Mesothelial cell of epicardium (in vitro differentiated cells): Measurements from ENCODE around the gene DENND2D. TPM values are rescaled to one million over a fixed set of nuclear protein-coding genes. Genes with fewer than 3 reads are reported as not detected.

Experiments
- DNase-seq, 2 experiments: peaks; one replicate each; pipeline ENCODE4 v3.0.0; 2021; ENCODE audit warnings: low spot score in 2 of 2; ENCODE audit not compliant: unreplicated experiment in 2 of 2
- H3K27ac Mint-ChIP-seq: 2 replicates; pipeline ENCODE4 v1.8.0; 2021; ENCODE audit warnings: mixed read lengths
- H3K27me3 Mint-ChIP-seq: 2 replicates; pipeline ENCODE4 v1.8.0; 2021; ENCODE audit warnings: low read depth, mixed read lengths
- H3K36me3 Mint-ChIP-seq: 2 replicates; pipeline ENCODE4 v1.8.0; 2021; ENCODE audit warnings: mixed read lengths
- H3K4me1 Mint-ChIP-seq: 2 replicates; pipeline ENCODE4 v1.8.0; 2021; ENCODE audit warnings: mixed read lengths
- H3K4me3 Mint-ChIP-seq: 2 replicates; pipeline ENCODE4 v1.8.0; 2021; ENCODE audit warnings: mild to moderate bottlenecking, moderate library complexity, mixed read lengths
- H3K9me3 Mint-ChIP-seq: 2 replicates; pipeline ENCODE4 v1.8.0; 2021; ENCODE audit warnings: mixed read lengths
- total RNA-seq: library from RNA; stranded (reverse); gene quantifications from 3 replicates; pipeline ENCODE4 v1.2.1, GENCODE V29; 2021
- TF ChIP-seq, protein P1 (sequence below): fragments of 200-600 bp; sonication (generic); IDR thresholded peaks from one replicate; pipeline ENCODE4 v1.5.0; 2021; ENCODE audit warnings: antibody characterized with exemption; ENCODE audit not compliant: unreplicated experiment

DENND2D gene
- total RNA-seq, 1 donor from 2014 or later = 4.8 TPM

DNA sequence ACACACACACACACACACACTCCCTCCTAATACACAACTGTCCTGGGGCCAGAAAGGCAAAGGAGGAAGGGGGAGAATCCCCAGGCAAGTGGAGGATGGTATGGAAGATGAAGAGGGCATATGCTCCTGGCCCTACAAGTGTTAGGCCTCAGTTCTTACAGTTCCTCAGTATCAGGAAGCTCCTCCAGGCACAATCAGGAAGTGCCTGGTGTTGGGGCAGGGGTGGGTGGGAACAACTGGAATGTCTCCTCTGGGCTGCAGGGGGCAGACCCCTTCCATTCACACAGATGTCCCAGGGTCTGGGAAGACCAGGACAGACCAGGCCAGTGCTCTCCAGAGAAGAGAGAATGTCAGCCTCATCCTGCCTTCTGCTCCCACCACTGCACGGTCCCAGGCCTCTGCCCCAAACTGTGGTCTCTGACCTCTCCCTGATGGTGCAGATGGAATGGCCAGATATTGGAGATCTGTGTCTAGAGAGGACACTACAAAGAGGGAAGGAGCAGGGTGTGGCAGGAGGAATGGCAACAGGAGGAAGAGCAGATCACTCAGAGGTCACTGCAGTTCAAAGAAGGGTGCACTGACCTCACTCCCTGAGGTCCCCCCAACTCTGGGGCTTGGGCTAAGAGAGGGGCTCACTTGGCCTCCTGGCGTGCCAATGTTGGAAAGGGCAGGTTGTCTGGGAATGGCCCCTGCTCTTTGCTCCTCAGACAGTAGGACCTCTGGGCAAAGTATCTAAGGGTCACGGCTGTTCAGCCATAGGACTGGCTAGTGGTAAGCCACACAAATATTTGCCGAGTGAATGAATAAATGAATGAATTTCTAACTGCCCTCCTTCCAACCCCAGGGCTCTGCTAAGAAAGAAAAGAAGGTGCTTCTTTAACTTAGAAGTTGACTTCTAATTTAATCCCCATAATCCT is 2.5 kb upstream of the DENND2D start:
- no peak for DNase-seq
- TF ChIP-seq, protein P1, sequence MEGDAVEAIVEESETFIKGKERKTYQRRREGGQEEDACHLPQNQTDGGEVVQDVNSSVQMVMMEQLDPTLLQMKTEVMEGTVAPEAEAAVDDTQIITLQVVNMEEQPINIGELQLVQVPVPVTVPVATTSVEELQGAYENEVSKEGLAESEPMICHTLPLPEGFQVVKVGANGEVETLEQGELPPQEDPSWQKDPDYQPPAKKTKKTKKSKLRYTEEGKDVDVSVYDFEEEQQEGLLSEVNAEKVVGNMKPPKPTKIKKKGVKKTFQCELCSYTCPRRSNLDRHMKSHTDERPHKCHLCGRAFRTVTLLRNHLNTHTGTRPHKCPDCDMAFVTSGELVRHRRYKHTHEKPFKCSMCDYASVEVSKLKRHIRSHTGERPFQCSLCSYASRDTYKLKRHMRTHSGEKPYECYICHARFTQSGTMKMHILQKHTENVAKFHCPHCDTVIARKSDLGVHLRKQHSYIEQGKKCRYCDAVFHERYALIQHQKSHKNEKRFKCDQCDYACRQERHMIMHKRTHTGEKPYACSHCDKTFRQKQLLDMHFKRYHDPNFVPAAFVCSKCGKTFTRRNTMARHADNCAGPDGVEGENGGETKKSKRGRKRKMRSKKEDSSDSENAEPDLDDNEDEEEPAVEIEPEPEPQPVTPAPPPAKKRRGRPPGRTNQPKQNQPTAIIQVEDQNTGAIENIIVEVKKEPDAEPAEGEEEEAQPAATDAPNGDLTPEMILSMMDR = no peak
- H3K27me3 Mint-ChIP-seq = peaks cover 5% of the 10 kb centered on the region
- H3K36me3 Mint-ChIP-seq = no peaks in the 10 kb centered on the region
- peaks cover 13% of the 10 kb centered on the region for H3K4me1 Mint-ChIP-seq
- H3K9me3 Mint-ChIP-seq = no peaks in the 10 kb centered on the region
- H3K4me3 Mint-ChIP-seq = peak overlapping the region; percentile 30
- H3K27ac Mint-ChIP-seq = peak overlapping the region; percentile 76

DNA sequence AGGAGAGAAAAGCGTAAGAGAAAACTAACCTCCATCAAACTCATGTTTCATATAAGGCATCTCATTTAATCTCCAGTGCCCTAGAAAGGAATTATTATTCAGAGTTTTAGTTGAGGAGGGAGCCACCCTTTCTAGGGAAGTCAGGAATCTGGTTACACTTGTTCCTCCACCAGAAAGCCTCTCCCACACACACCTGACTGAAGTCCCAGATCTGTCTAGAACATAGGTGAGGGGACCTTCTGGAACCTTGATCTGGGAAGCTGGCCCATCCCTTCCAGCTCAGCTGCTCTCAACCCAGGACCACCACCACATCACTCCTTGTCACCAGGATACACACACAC is 1.9 kb upstream of the DENND2D start:
- TF ChIP-seq, protein P1 = no peak
- H3K9me3 Mint-ChIP-seq = no peaks in the 10 kb centered on the region
- no peaks in the 10 kb centered on the region for H3K36me3 Mint-ChIP-seq
- H3K27ac Mint-ChIP-seq = peak overlapping the region; percentile 76
- H3K27me3 Mint-ChIP-seq = peaks cover 5% of the 10 kb centered on the region
- H3K4me1 Mint-ChIP-seq = peaks cover 13% of the 10 kb centered on the region
- peak overlapping the region; percentile 22 for H3K4me3 Mint-ChIP-seq
- DNase-seq = no peak

DNA sequence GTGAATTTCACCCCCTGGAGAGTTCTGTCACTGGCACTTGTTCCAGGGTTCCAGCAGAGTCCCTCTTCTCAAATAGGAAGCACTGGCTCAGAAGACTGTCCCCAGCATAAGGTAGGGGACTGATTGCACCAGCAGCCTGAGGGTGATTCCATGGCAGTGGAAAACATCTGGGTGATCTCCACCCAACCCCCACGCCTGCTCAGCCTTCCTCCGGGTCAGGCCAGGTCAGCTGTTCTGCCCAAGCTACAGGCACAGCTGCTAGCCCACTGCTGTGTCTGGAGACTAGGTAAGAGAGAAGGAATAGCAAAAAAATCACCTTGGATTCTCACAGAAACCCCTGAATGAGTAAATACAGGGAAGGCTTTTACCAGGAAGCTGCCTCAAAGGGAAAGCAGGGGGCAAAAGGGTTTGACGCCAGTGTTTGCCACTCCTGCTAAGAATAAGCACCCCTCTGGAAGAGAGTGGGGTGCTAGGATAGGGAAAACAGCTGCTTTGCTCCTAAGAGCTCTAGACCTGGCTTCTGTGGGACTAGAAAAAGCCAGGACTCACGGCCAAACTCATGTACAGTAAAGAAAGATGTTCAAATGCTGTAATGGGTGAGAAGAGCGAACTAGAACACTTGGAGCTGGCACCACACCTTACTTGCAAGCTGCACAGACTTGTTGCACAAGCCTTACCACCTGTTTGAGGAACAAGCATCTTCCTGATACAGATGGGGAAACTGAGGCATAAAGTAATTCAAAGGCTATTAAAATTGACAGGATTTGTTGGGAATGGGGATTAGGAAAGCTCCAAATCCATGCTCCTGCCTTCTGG is 1.0 kb upstream of the DENND2D start:
- peaks cover 13% of the 10 kb centered on the region for H3K4me1 Mint-ChIP-seq
- no peak overlapping the region for H3K27ac Mint-ChIP-seq
- H3K4me3 Mint-ChIP-seq = no peak overlapping the region
- peaks cover 5% of the 10 kb centered on the region for H3K27me3 Mint-ChIP-seq
- H3K36me3 Mint-ChIP-seq = no peaks in the 10 kb centered on the region
- DNase-seq = no peak
- H3K9me3 Mint-ChIP-seq = no peaks in the 10 kb centered on the region
- TF ChIP-seq, protein P1 = no peak

DNA sequence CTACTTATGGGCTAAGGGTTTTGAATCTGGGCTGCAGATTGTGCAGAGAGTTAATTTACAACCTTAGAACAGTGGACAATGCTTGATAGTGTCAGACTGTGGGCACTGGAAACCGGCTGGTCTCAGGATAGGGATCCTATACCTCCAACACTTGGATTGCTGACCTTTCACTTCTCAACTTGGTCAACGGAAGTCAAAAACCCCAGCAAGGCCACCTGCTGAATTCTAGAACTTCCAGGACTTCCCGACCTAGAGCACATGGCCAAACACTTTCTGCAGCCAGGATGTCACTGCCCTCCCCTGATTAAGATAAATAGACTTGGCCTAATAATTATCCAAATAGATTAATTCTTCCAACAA is 336 bp upstream of the DENND2D start:
- no peaks in the 10 kb centered on the region for H3K9me3 Mint-ChIP-seq
- no peak overlapping the region for H3K4me3 Mint-ChIP-seq
- DNase-seq = no peak
- H3K36me3 Mint-ChIP-seq = no peaks in the 10 kb centered on the region
- peaks cover 5% of the 10 kb centered on the region for H3K27me3 Mint-ChIP-seq
- TF ChIP-seq, protein P1 = no peak
- no peak overlapping the region for H3K27ac Mint-ChIP-seq
- peaks cover 13% of the 10 kb centered on the region for H3K4me1 Mint-ChIP-seq

DNA sequence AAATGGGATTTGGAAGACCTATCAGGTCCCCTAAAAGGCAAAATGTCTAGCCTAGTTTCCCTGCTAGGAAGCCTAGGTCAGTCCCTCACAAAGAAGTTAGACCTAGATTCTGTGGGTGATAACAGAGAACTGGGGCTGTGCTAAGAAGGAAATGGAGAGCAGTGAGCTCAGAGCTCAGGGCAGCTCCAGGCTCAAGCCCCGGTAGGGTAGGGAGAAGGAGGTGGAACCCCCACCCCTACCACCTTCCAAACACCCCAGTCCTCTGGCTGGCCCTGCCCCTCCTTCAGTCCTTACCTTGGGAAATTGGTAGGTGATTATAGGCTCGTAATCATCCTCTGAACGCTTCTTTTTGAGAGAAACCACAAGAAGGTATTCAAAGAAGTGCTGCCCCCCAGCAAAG is 1.1 kb downstream of the DENND2D start:
- peaks cover 11% of the 10 kb centered on the region for H3K4me1 Mint-ChIP-seq
- no peak overlapping the region for H3K27ac Mint-ChIP-seq
- H3K4me3 Mint-ChIP-seq = no peak overlapping the region
- H3K36me3 Mint-ChIP-seq = no peaks in the 10 kb centered on the region
- no peaks in the 10 kb centered on the region for H3K9me3 Mint-ChIP-seq
- TF ChIP-seq, protein P1 = no peak
- DNase-seq = no peak
- H3K27me3 Mint-ChIP-seq = no peaks in the 10 kb centered on the region
